Neural cell (in vitro differentiated cells): ENCODE measurements around the gene CD164L2. TPM values are rescaled to one million over a fixed set of nuclear protein-coding genes. Genes with fewer than 3 reads are reported as not detected.
A peak's percentile ranks its signal among the peaks of the same experiment; 100 is the strongest.

Source experiments
- H2AFZ ChIP-seq: fragments of 200-600, 300-800 bp; sonication (generic), shearing (Covaris generic); 2 replicates; pipeline ENCODE4 v1.6.0; 2014; ENCODE audit warnings: low read depth, mild to moderate bottlenecking, antibody characterized with exemption, low read length, moderate library complexity
- H3F3A ChIP-seq: fragments of 200-600 bp; shearing (Covaris generic); 2 replicates; pipeline ENCODE4 v1.6.1; 2016; ENCODE audit warnings: mild to moderate bottlenecking, moderate library complexity, mixed read lengths, antibody characterized with exemption, low read length; ENCODE audit not compliant: insufficient read depth, poor library complexity, severe bottlenecking
- H3K27ac ChIP-seq: fragments of 200-600, 300-800 bp; sonication (generic), shearing (Covaris generic); 2 replicates; pipeline ENCODE4 v1.5.1; 2014; ENCODE audit warnings: mild to moderate bottlenecking, low read length, moderate library complexity
- H3K27me3 ChIP-seq: fragments of 300-800, 200-600 bp; sonication (generic), shearing (Covaris generic); 2 replicates; pipeline ENCODE4 v1.6.0; 2014; ENCODE audit warnings: mild to moderate bottlenecking, low read depth, low read length, moderate library complexity; ENCODE audit not compliant: insufficient read depth
- H3K36me3 ChIP-seq: fragments of 300-800, 200-600 bp; sonication (generic), shearing (Covaris generic); 2 replicates; pipeline ENCODE4 v1.5.1; 2014; ENCODE audit warnings: mild to moderate bottlenecking, antibody characterized with exemption, low read length, moderate library complexity; ENCODE audit not compliant: insufficient read depth
- H3K4me2 ChIP-seq: fragments of 300-800, 200-600 bp; sonication (generic), shearing (Covaris generic); 2 replicates; pipeline ENCODE4 v1.6.0; 2014; ENCODE audit warnings: mild to moderate bottlenecking, low read length
- H3K4me3 ChIP-seq: fragments of 300-800, 200-600 bp; sonication (generic), shearing (Covaris generic); 2 replicates; pipeline ENCODE4 v1.5.1; 2014; ENCODE audit warnings: mild to moderate bottlenecking, low read length, moderate library complexity
- H3K79me2 ChIP-seq: fragments of 200-600 bp; shearing (Covaris generic); replicated peaks from 2 replicates; pipeline ENCODE4 v1.6.0; 2014; ENCODE audit warnings: mild to moderate bottlenecking, low read length, moderate library complexity; ENCODE audit not compliant: insufficient read depth
- H3K9ac ChIP-seq: fragments of 300-800, 200-600 bp; sonication (generic), shearing (Covaris generic); 2 replicates; pipeline ENCODE4 v1.6.1; 2016; ENCODE audit warnings: mild to moderate bottlenecking, low read length, mixed read lengths
- H3K9me2 ChIP-seq: fragments of 200-600 bp; shearing (Covaris generic); 2 replicates; pipeline ENCODE4 v1.6.1; 2016; ENCODE audit warnings: mild to moderate bottlenecking, low read length, mixed read lengths; ENCODE audit not compliant: insufficient read depth
- H3K9me3 ChIP-seq: fragments of 200-600, 300-800 bp; sonication (generic), shearing (Covaris generic); 2 replicates; pipeline ENCODE4 v1.6.1; 2016; ENCODE audit warnings: mild to moderate bottlenecking, mixed run types, low read length, moderate library complexity, mixed read lengths
- H4K20me1 ChIP-seq: fragments of 200-600 bp; shearing (Covaris generic); 2 replicates; pipeline ENCODE4 v1.6.1; 2016; ENCODE audit warnings: mild to moderate bottlenecking, mixed run types; ENCODE audit not compliant: insufficient read depth
- EP300 ChIP-seq: fragments of 450-650 bp; conservative IDR thresholded peaks from 2 replicates; pipeline ENCODE4 v1.6.1; 2014; ENCODE audit warnings: antibody characterized with exemption, mild to moderate bottlenecking, moderate library complexity; ENCODE audit not compliant: poor library complexity, severe bottlenecking
- MXI1 ChIP-seq: fragments of 450-650 bp; conservative IDR thresholded peaks from 2 replicates; pipeline ENCODE4 v1.6.1; 2014; ENCODE audit warnings: antibody characterized with exemption, mild to moderate bottlenecking; ENCODE audit not compliant: poor library complexity, severe bottlenecking
- POLR2AphosphoS5 ChIP-seq: IDR thresholded peaks from 2 replicates; pipeline ENCODE4 v1.6.1; 2012
- SMC3 ChIP-seq: fragments of 450-650 bp; conservative IDR thresholded peaks from 2 replicates; pipeline ENCODE4 v1.6.1; 2014; ENCODE audit warnings: antibody characterized with exemption, mild to moderate bottlenecking, moderate library complexity; ENCODE audit not compliant: poor library complexity
- polyA plus RNA-seq: library from polyadenylated mRNA; depleted of rRNA; stranded (reverse); fragments of >200 nt; gene quantifications from 2 replicates; pipeline ENCODE4 v1.2.3, GENCODE V29; 2014
- TF ChIP-seq, protein P1 (sequence below): fragments of 450-650 bp; IDR thresholded peaks from 2 replicates; pipeline ENCODE4 v1.5.1; 2014; ENCODE audit warnings: antibody characterized with exemption, mild to moderate bottlenecking, moderate library complexity; ENCODE audit not compliant: poor library complexity, severe bottlenecking

Gene CD164L2
- polyA plus RNA-seq, 1 donor from 2014 or later = not detected

DNA sequence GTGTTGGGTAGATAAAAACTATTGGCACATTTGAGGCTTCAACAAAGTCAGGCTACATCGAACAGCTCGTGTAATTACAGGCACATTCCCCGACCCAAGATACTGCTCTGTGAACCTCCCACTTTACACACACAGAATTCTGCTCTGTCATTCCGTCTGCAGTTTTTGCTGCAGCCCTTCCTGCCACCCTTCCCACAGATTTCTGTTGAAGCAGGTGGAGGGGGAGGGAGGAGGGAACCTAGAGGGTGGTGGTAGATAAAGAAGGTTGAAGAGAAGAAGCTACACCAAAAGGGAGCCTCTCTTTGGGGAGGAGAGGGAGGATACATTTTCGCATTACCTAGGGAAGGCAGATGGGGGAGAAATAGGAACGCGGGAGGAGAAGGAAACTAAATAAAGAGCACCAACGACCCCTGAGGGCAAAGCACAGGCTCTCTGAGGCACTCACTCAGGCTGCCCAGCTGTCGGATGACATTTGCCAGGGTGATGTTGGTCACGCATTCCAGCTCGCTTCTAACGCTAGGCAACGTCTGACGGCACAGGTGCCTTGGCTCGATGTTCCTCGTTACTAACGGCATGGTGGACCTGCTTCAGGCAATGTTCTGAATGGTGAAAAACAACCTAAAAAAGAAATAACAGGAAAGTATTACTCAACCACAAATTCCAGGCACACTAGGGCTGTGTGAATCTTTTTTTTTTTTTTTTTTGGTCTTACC lies 45.3 kb upstream of the CD164L2 start:
- no peak overlapping the region for H3K4me2 ChIP-seq
- no peak for TF ChIP-seq SMC3
- H3K27me3 ChIP-seq = no peaks in the 10 kb centered on the region
- H2AFZ ChIP-seq = no peak overlapping the region
- no peaks in the 10 kb centered on the region for H3K79me2 ChIP-seq
- H3K4me3 ChIP-seq = no peak overlapping the region
- peak overlapping the region; percentile 27 for H3K9ac ChIP-seq
- no peaks in the 10 kb centered on the region for H3K9me2 ChIP-seq
- H3K36me3 ChIP-seq = no peaks in the 10 kb centered on the region
- H4K20me1 ChIP-seq = no peaks in the 10 kb centered on the region
- H3K27ac ChIP-seq = peak overlapping the region; percentile 63
- no peaks in the 10 kb centered on the region for H3F3A ChIP-seq
- H3K9me3 ChIP-seq = no peaks in the 10 kb centered on the region

DNA sequence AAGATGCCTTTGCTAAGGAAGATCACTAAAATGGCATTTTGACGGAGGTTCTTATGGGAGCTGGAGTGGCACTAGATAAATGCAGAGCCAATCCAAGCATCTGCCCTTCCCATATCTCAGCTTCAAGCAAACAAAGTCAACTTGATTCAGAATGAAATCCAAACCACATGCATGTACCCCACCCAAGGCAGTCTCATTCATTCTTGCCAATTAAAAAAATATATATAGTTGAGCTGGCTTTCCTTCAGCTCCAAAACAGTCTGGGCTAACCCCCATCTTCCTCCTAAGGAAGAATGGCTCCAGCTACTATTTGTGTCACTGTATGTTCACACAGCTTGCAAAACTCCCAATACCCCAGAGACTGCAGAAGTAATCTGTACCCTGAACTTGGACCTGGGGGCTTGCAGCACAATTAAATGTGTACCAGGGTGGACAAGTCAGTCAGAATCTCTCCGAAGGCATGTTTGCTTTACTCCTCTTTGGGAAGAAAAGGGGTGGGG lies 44.7 kb upstream of the CD164L2 start:
- H3F3A ChIP-seq = no peaks in the 10 kb centered on the region
- no peak overlapping the region for H3K4me3 ChIP-seq
- no peaks in the 10 kb centered on the region for H3K36me3 ChIP-seq
- no peaks in the 10 kb centered on the region for H3K27me3 ChIP-seq
- H3K9me3 ChIP-seq = no peaks in the 10 kb centered on the region
- TF ChIP-seq EP300 = no peak
- TF ChIP-seq, protein P1, sequence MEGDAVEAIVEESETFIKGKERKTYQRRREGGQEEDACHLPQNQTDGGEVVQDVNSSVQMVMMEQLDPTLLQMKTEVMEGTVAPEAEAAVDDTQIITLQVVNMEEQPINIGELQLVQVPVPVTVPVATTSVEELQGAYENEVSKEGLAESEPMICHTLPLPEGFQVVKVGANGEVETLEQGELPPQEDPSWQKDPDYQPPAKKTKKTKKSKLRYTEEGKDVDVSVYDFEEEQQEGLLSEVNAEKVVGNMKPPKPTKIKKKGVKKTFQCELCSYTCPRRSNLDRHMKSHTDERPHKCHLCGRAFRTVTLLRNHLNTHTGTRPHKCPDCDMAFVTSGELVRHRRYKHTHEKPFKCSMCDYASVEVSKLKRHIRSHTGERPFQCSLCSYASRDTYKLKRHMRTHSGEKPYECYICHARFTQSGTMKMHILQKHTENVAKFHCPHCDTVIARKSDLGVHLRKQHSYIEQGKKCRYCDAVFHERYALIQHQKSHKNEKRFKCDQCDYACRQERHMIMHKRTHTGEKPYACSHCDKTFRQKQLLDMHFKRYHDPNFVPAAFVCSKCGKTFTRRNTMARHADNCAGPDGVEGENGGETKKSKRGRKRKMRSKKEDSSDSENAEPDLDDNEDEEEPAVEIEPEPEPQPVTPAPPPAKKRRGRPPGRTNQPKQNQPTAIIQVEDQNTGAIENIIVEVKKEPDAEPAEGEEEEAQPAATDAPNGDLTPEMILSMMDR = no peak
- no peak for TF ChIP-seq SMC3
- H3K27ac ChIP-seq = peak overlapping the region; percentile 63
- no peaks in the 10 kb centered on the region for H3K9me2 ChIP-seq
- H3K9ac ChIP-seq = peak overlapping the region; percentile 27
- no peak overlapping the region for H3K4me2 ChIP-seq
- H3K79me2 ChIP-seq = no peaks in the 10 kb centered on the region
- H4K20me1 ChIP-seq = no peaks in the 10 kb centered on the region
- H2AFZ ChIP-seq = no peak overlapping the region

DNA sequence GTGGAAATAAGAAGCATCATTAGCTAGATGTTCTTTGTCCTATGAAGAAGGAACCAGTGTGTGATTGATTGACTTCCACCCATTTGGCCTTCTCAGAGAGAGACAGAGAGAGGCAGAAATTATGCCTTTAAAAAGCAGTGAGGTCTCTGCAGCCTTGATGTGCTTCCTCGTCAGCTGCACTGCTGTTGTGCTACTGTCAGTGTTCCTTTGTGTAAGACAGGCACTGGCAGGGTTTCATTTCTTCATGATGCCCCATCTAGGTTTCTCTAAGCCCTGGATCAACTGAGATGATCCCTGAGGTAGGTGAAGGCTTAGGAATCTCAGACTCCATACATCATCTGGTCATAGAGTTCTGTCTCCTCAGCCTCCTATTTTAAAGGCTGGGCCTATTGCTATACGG lies 44.2 kb upstream of the CD164L2 start:
- H3K9me2 ChIP-seq = no peaks in the 10 kb centered on the region
- H3K36me3 ChIP-seq = no peaks in the 10 kb centered on the region
- no peaks in the 10 kb centered on the region for H3K79me2 ChIP-seq
- H4K20me1 ChIP-seq = no peaks in the 10 kb centered on the region
- TF ChIP-seq MXI1 (no peak), POLR2AphosphoS5 (peak; percentile 39), EP300 (peak; percentile 78)
- TF ChIP-seq, protein P1 = no peak
- peak overlapping the region; percentile 63 for H3K27ac ChIP-seq
- H3F3A ChIP-seq = no peaks in the 10 kb centered on the region
- H3K9me3 ChIP-seq = no peaks in the 10 kb centered on the region
- no peak overlapping the region for H2AFZ ChIP-seq
- H3K4me3 ChIP-seq = no peak overlapping the region
- H3K9ac ChIP-seq = peak overlapping the region; percentile 27
- H3K27me3 ChIP-seq = no peaks in the 10 kb centered on the region
- H3K4me2 ChIP-seq = no peak overlapping the region
